GM19463 (cell line): ENCODE measurements around the gene NFIX.

Experiments used
- ATAC-seq: cut with Tn5 transposase; IDR thresholded peaks from one replicate; pipeline ENCODE4 v1.9.1; 2021; ENCODE audit warnings: mild to moderate bottlenecking, moderate library complexity; ENCODE audit not compliant: unreplicated experiment

NFIX gene

GRCh38 chr19:13100841-13101589, 105.7 kb downstream of the NFIX start:
- ATAC-seq: no peak

GRCh38 chr19:13101590-13102415, 106.5 kb downstream of the NFIX start:
- no peak for ATAC-seq

GRCh38 chr19:13102416-13102665, 107.1 kb downstream of the NFIX start:
- ATAC-seq: no peak

GRCh38 chr19:13102666-13103580, 107.6 kb downstream of the NFIX start, which contains the start of gene LYL1:
Gene LYL1, minus strand, starts transcription at chr19:13102858. Its CDS starts 1,687 bp downstream, at chr19:13101171.
- ATAC-seq: no peak

- ATAC-seq: no peak
Observed at GRCh38 chr19:13103581-13104359, 108.5 kb downstream of the NFIX start.

GRCh38 chr19:13104360-13104847, 109.1 kb downstream of the NFIX start:
- no peak for ATAC-seq

- ATAC-seq: no peak
Observed at GRCh38 chr19:13104848-13105711, 109.8 kb downstream of the NFIX start.

- no peak for ATAC-seq
Observed at GRCh38 chr19:13109361-13110098, 114.3 kb downstream of the NFIX start.

GRCh38 chr19:13110099-13110610, 114.9 kb downstream of the NFIX start:
- no peak for ATAC-seq

- ATAC-seq: no peak
Observed at GRCh38 chr19:13112555-13112954, 117.3 kb downstream of the NFIX start.

- no peak for ATAC-seq
Observed at GRCh38 chr19:13115936-13116281, 120.6 kb downstream of the NFIX start.

GRCh38 chr19:13116282-13117175, 121.3 kb downstream of the NFIX start, which contains the start of gene TRMT1:
Gene TRMT1, minus strand, starts transcription at chr19:13116740. Its CDS starts 341 bp downstream, at chr19:13116399.
- ATAC-seq: peak; percentile 45

- no peak for ATAC-seq
Observed at GRCh38 chr19:13117176-13117771, 122.0 kb downstream of the NFIX start.

GRCh38 chr19:13117772-13118423, 122.6 kb downstream of the NFIX start, which contains the start of gene NACC1:
Gene NACC1, plus strand, starts transcription at chr19:13118264. Its CDS starts 16,944 bp downstream, at chr19:13135208.
- ATAC-seq: peak; percentile 79

- no peak for ATAC-seq
Observed at GRCh38 chr19:13118424-13119193, 123.3 kb downstream of the NFIX start.

- ATAC-seq: no peak
Observed at GRCh38 chr19:13119627-13120026, 124.4 kb downstream of the NFIX start.
